ENCODE data around the gene RIOX2.

DNA sequence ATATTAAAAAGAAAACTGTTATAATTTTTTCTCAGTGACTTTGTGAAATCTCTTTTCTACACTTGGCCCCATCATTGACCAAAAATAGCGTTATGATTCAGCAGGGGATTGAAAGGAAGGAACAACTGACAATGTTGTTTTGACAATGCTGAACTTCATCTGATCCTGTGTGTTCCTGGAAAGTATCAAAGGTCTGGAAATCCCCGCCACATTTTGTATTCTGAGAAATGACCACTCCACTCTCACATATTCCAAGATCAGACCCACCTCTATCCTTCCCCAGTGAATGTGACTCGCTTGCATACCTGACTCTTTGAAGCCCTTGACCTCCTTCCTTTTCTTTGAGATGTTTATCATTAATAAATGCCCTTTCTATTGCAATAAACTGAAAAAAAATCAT is 9.7 kb upstream of the RIOX2 start:
- no peak for TF ChIP-seq EZH2 (IDR thresholded peaks at IDR 0.05)
- TF ChIP-seq CTCF (IDR thresholded peaks at IDR 0.05), result no peak
